Left lung (tissue), 10 donors: ENCODE measurements around the gene C17orf50. TPM values are rescaled to one million over a fixed set of nuclear protein-coding genes. Genes with fewer than 3 reads are reported as not detected.
"Not testable (repeated sequence)": the region's sequence is repeated elsewhere in the genome, so short reads cannot be mapped to it uniquely, and the experiment has no call there.

Experiments
- ATAC-seq: fragments of 200-7000 bp; cut with Tn5 transposase; one replicate; pipeline ENCODE4 v1.9.1; 2020; ENCODE audit warnings: moderate library complexity
- DNase-seq, 4 donors: peaks; one replicate each; pipeline ENCODE4 v3.0.0-alpha.2; 2013 to 2020
- H3K27ac ChIP-seq, 2 donors: fragments of 200-600 bp; sonication (generic) in 1 of 2; one replicate each; pipeline versions ENCODE4 v1.5.0 to v1.8.0; 2020 to 2021
- H3K27me3 ChIP-seq, 2 donors: fragments of 200-600 bp; sonication (generic) in 1 of 2; one replicate each; pipeline versions ENCODE4 v1.5.0 to v1.8.0; 2020 to 2021
- H3K36me3 ChIP-seq, 2 donors: fragments of 200-600 bp; sonication (generic) in 1 of 2; one replicate each; pipeline versions ENCODE4 v1.5.0 to v1.8.0; 2020 to 2021
- H3K4me1 ChIP-seq, 2 donors: fragments of 200-600 bp; one replicate each; pipeline ENCODE4 v1.8.0; 2021
- H3K4me3 ChIP-seq, 2 donors: fragments of 200-600 bp; sonication (generic) in 1 of 2; one replicate each; pipeline versions ENCODE4 v1.5.0 to v1.8.0; 2020 to 2021; ENCODE audit warnings: mild to moderate bottlenecking in 1 of 2
- H3K9me3 ChIP-seq, 2 donors: fragments of 200-600 bp; sonication (generic) in 1 of 2; one replicate each; pipeline versions ENCODE4 v1.5.0 to v1.8.0; 2020 to 2021
- intact Hi-C, 2 donors: fragments of 100-400 bp; cut with DNase I; formaldehyde crosslinking; loops; one replicate each; pipeline versions ENCODE4 v1.11.2 to v1.14.2; 2022
- polyA plus RNA-seq, 6 donors: library from polyadenylated mRNA; unstranded; fragments of 120-200 nt; gene quantifications; one replicate each; pipeline ENCODE4 v1.2.1, GENCODE V29; 2013; ENCODE audit not compliant: insufficient read length in 6 of 6
- total RNA-seq, 2 donors: library from RNA; stranded (reverse); fragmentation: NEBNext Ultra II Directional; extraction: Animal tissue kit (Norgen Biotek cat#: 25700); gene quantifications; one replicate each; pipeline ENCODE4 v1.2.1, GENCODE V29; 2021
- TF ChIP-seq, protein P1 (sequence below), 2 donors: fragments of 200-600 bp; sonication (generic) in 1 of 2; IDR thresholded peaks; one replicate each; pipeline versions ENCODE4 v1.5.0 to v1.8.0; 2021; ENCODE audit warnings: antibody characterized with exemption in 2 of 2
- donor health status: DM: no; HTN: yes; CAD: no.
- donor health status: DM: no; HTN: no; CAD: no.

The C17orf50 gene
- total and polyA plus RNA-seq, 8 donors, result 0.16 to 0.21 (median 0.20) TPM; not detected in 5

DNA sequence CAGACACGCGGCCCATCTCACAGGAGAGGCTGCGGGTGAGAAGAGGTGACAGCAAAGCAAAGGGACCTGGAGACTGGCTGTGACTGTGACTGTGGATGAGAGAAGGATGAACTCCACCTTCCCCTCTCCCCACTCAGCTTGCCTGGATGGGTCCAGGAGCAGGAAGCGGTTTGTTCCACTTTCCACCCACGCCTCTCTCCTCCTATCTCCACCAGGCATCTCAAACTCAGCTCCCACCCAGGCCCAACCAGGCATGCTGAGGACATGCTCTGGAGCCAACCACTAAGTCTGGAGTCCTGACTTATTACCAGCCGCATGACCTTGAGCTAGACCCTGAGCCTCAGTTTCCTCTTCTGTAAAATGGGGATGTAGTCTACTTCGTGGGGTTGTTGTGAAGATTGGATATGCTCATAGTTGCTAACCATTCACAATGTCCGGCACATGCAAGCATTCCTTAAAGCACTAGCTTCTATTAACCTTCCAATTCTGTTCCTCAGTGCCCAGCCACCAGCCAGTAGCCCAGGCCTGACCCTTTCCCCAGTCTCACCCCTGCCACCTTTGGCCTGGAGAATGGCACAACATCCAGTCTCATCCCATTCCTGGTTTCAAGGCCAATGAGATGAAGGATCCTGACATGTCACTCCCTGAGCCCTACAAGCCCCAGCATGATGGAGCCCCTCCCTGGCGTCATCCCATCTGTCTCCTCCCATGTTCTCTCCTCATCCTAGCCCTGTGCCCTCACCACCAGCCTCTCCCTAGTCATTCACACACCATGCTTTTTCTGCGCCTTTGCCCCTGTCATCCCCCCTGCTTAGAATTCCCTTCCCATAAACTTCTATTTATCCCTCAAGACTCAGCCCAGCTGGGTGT lies 9.9 kb upstream of the C17orf50 start:
- H3K27ac ChIP-seq, result no peak overlapping the region
- intact Hi-C loops, result no loop called here
- peaks cover 0 to 5% of the 10 kb centered on the region in 2 donors for H3K4me1 ChIP-seq
- no peak overlapping the region for H3K4me3 ChIP-seq
- TF ChIP-seq, protein P1, sequence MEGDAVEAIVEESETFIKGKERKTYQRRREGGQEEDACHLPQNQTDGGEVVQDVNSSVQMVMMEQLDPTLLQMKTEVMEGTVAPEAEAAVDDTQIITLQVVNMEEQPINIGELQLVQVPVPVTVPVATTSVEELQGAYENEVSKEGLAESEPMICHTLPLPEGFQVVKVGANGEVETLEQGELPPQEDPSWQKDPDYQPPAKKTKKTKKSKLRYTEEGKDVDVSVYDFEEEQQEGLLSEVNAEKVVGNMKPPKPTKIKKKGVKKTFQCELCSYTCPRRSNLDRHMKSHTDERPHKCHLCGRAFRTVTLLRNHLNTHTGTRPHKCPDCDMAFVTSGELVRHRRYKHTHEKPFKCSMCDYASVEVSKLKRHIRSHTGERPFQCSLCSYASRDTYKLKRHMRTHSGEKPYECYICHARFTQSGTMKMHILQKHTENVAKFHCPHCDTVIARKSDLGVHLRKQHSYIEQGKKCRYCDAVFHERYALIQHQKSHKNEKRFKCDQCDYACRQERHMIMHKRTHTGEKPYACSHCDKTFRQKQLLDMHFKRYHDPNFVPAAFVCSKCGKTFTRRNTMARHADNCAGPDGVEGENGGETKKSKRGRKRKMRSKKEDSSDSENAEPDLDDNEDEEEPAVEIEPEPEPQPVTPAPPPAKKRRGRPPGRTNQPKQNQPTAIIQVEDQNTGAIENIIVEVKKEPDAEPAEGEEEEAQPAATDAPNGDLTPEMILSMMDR (IDR thresholded peaks at IDR 0.05), result no peak
- H3K27me3 ChIP-seq, result peaks cover 6 to 60% of the 10 kb centered on the region in 2 donors
- ATAC-seq, result no peak
- no peak for DNase-seq
- H3K9me3 ChIP-seq, result no peaks in the 10 kb centered on the region
- H3K36me3 ChIP-seq, result no peaks in the 10 kb centered on the region

DNA sequence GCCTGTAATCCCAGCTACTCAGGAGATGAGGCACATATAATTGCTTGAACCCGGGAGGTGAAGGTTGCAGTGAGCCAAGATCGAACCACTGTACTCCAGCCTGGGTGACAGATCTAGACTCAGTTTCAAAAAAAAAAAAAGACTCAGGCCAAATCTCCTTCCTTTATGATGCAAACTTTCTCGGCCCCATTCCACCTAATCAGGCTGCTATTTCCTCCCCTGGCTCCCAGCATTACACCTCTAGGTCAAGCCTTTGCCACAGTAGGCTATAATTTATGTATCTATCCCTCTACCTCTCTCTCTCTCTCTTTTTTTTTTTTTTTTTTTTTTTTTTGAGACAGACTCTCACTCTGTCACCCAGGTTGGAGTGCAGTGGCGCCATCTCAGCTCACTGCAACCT lies 9.1 kb upstream of the C17orf50 start:
- DNase-seq, H3K27ac ChIP-seq, intact Hi-C loops, H3K9me3 ChIP-seq, ATAC-seq, H3K4me3 ChIP-seq, H3K4me1 ChIP-seq, H3K36me3 ChIP-seq: not testable (repeated sequence)
- H3K27me3 ChIP-seq, result peaks cover 6 to 60% of the 10 kb centered on the region in 2 donors

DNA sequence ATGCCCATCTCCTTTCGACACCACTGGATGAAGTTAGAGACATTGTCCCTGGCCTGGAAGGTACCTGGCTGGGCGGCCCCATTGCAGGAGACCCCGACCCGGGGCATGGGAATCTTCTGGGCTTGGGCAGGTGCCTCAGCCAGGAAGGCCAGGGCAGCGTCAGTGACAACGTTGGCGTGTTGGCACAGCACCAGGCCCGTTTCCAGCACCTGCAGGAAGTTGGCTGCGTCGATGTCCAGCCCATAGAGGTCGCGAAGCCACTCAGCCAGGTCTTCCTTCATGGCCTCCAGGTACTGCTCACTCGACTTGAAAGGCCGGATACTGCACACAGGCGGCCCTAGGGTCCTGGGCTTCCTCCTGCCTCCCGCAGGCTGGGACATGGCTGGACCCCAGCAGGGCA lies 8.2 kb upstream of the C17orf50 start:
- TF ChIP-seq, protein P1 (IDR thresholded peaks at IDR 0.05), result no peak
- Histone ChIP-seq H3K9me3 (no peaks in the 10 kb centered on the region), H3K4me3 (no peak overlapping the region), H3K27me3 (peaks cover 6 to 60% of the 10 kb centered on the region in 2 donors), H3K4me1 (peaks cover 0 to 5% of the 10 kb centered on the region in 2 donors), H3K36me3 (no peaks in the 10 kb centered on the region), H3K27ac (no peak overlapping the region)
- peak in 1 of 4 donors; percentile 74 for DNase-seq
- intact Hi-C loops, result no loop called here
- ATAC-seq, result peak; percentile 8

DNA sequence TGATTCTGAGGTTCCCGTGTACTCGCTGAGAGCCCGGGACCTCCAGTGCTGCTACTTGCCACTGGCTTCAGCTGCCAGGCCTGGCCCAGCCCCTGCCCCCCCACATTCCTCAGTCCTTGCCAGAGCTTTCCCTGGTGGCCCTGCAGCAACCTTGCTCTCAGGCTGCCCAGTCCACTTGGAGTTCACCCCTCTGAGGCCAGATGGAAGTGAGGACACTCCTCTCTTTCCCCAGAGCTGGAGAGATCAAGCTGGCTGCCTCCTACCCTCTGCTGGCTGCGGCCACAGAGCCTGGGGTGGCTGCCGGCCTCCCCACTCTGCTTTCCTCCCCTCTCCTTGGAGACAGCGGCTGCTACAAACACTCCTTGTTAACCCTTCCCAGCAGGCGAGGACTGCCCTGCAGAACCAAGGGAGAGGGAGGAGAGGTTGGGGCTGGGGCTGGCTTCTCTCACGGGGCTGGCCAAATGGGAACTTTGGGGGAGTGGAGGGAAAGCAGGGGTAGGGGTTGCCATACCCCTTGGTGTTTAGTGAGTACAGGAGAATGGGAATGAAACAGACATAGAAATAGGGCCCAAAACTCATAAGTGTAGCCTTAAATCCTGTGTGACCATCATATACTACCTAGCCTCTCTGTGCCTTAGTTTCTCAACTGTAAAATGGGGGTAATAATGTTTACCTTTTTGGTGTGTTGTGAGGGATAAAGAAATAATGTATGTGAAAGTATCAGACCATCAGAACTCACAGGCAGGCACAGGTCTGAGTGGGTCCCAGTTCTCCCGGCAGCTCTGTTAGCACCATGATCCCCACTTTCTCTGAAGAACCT lies 7.5 kb upstream of the C17orf50 start, which contains the start of gene GAS2L2:
GAS2L2 (minus strand) TSS at position 295 of the 820 bp plus-strand sequence. CDS start 389 bp downstream, outside the sequence.
- no peaks in the 10 kb centered on the region for H3K9me3 ChIP-seq
- no peak within 1 kb of the TSS for H3K4me3 ChIP-seq
- H3K27ac ChIP-seq, result no peak within 1 kb of the TSS
- intact Hi-C loops, result no loop called here
- ATAC-seq, result peak; percentile 18
- TF ChIP-seq, protein P1 (IDR thresholded peaks at IDR 0.05), result no peak
- peaks cover 6 to 53% of the 10 kb centered on the region in 2 donors for H3K27me3 ChIP-seq
- peaks cover 0 to 5% of the 10 kb centered on the region in 2 donors for H3K4me1 ChIP-seq
- no peaks in the 10 kb centered on the region for H3K36me3 ChIP-seq
- DNase-seq, result peak in 1 of 4 donors; percentile 47

DNA sequence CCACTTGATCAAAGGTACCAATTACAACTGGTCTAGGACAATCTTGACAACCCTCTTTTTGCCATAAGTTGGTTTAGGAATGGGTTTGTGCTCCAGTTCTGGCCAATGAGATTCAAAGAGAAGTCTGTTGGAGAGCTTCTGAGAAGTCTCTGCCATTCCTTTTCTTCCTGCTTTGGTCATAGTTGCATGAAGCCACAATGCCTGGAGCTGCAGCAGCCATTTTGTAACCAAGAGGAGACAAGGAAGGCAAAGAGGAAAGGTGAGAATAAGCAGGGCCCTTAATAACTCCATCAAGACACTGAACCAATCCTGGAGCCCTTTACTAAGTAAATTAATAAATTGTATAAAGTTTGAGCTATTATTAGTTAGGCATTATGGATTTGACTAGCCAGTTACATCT lies 3.4 kb upstream of the C17orf50 start:
- Histone ChIP-seq H3K27me3 (peaks cover 0 to 13% of the 10 kb centered on the region in 2 donors), H3K9me3 (no peaks in the 10 kb centered on the region), H3K4me1 (no peaks in the 10 kb centered on the region), H3K27ac (no peak overlapping the region), H3K4me3 (no peak overlapping the region), H3K36me3 (no peaks in the 10 kb centered on the region)
- TF ChIP-seq, protein P1 (IDR thresholded peaks at IDR 0.05), result no peak
- no peak for DNase-seq
- no peak for ATAC-seq
- intact Hi-C loops, result no loop called here
